Esophagus muscularis mucosa (tissue), 4 donors: Measurements from ENCODE around the gene PLXNA1. TPM values are rescaled to one million over a fixed set of nuclear protein-coding genes. Genes with fewer than 3 reads are reported as not detected.

ENCODE experiments used
- DNase-seq: peaks from one replicate; pipeline ENCODE4 v3.0.0-alpha.2; 2017; ENCODE audit errors: extremely low spot score
- H3K27ac ChIP-seq, 4 donors: fragments of 200-600 bp; sonication (generic); replicated peaks in 1 of 4; 1 replicate in 3 of 4; 2 replicates in 1 of 4; pipeline ENCODE4 v1.5.1; 2016 to 2019; ENCODE audit warnings: mild to moderate bottlenecking in 1 of 4
- H3K27me3 ChIP-seq, 4 donors: fragments of 200-600 bp; sonication (generic); one replicate each; pipeline versions ENCODE4 v1.5.1 to v1.6.0; 2016 to 2019
- H3K36me3 ChIP-seq, 4 donors: fragments of 200-600 bp; sonication (generic); one replicate each; pipeline ENCODE4 v1.5.1; 2016 to 2019
- H3K4me1 ChIP-seq, 4 donors: fragments of 200-600 bp; sonication (generic); one replicate each; pipeline ENCODE4 v1.5.1; 2016 to 2019
- H3K4me3 ChIP-seq, 4 donors: fragments of 200-600 bp; sonication (generic); 1 replicate in 2 of 4; 2 replicates in 2 of 4; pipeline ENCODE4 v1.5.1; 2016 to 2019; ENCODE audit warnings: mild to moderate bottlenecking in 4 of 4, moderate library complexity in 1 of 4
- H3K9me3 ChIP-seq, 4 donors: fragments of 200-600 bp; sonication (generic); 1 replicate in 3 of 4; 2 replicates in 1 of 4; pipeline ENCODE4 v1.5.1; 2016 to 2019
- EP300 ChIP-seq: sonication (generic); formaldehyde crosslinking; IDR thresholded peaks from one replicate; pipeline ENCODE4 v1.6.1; 2017; ENCODE audit warnings: antibody characterized with exemption
- POLR2A ChIP-seq: fragments of 450-650 bp; IDR thresholded peaks from one replicate; pipeline ENCODE4 v1.6.1; 2017; ENCODE audit warnings: antibody characterized with exemption, moderate library complexity, mild to moderate bottlenecking, low read depth
- POLR2AphosphoS5 ChIP-seq, 2 donors: sonication (generic); formaldehyde crosslinking; IDR thresholded peaks; one replicate each; pipeline ENCODE4 v1.6.1; 2017; ENCODE audit warnings: antibody characterized with exemption in 2 of 2
- WGBS: methylation state at CpG from one replicate; pipeline ENCODE4 v1.1.5; 2018; 5-methylcytosine and 5-hydroxymethylcytosine counted together
- intact Hi-C: fragments of 100-400 bp; cut with DNase I; formaldehyde crosslinking; loops from one replicate; pipeline ENCODE4 v1.15.1; 2023
- total RNA-seq, 4 donors: library from RNA; depleted of rRNA; stranded (reverse); fragments of >200 nt; gene quantifications; one replicate each; pipeline versions ENCODE4 v1.1.0 to v1.2.1, GENCODE V29; 2016
- TF ChIP-seq, protein P1 (sequence below), 3 experiments: fragments of 200-600 bp in 2 of 3; fragments of 450-650 bp in 1 of 3; sonication (generic) in 2 of 3; IDR thresholded peaks; one replicate each; pipeline ENCODE4 v1.5.1; 2017 to 2019; ENCODE audit warnings: antibody characterized with exemption in 3 of 3, mild to moderate bottlenecking in 2 of 3, moderate library complexity in 1 of 3

PLXNA1 gene
- total RNA-seq, 4 donors from 2014 or later = 33.6 to 82.4 (median 47.0) TPM

DNA sequence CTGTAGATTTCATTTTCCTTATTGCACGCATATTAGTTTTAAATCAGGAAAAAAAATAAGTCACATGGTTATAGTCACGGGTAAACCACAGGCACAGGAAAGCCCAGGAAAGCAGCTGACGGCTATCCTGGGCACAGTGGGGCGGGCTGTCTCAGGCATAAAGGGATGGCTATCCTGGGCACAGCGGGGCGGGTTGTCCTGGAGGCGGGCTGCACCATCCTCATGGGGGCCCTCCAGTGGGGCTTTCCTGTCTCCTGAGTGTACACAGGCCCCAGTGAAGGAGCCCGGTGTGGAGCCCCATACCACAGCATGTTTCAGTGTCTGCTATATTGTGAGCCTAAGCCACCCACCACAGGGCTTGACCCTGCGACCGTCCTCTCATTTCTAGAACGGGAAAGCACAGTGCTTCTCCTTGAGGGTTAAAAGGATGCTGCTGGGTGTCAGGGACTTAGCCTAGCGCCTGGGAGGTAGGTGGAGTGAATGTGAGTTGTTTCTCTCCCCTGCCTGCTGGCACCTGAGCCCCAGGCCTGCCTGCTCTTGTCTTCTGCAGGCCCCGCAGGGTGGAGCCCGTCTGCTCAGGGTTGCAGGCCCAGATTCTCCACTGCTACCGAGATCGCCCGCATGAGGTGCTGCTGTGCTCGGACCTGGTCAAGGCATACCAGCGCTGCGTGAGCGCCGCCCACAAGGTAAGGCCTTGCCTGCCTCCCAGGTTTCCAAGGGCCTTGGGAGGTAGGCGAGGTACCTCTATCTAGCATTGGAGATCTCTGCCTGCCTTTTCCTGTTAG, 25.9 kb upstream of the PLXNA1 start:
- intact Hi-C loops = no loop called here
- no peak for DNase-seq

GRCh38 chr3:126957776-126958637, 24.9 kb upstream of the PLXNA1 start:
- H3K27me3 ChIP-seq = no peaks in the 10 kb centered on the region
- H3K27ac ChIP-seq = no peak overlapping the region
- H3K4me3 ChIP-seq = no peak overlapping the region
- peaks cover 17 to 21% (median 19%) of the 10 kb centered on the region in 4 donors for H3K4me1 ChIP-seq
- no peak for DNase-seq
- intact Hi-C loops = no loop called here
- no peaks in the 10 kb centered on the region for H3K9me3 ChIP-seq
- H3K36me3 ChIP-seq = peaks cover 0 to 21% (median 13%) of the 10 kb centered on the region in 4 donors
- WGBS = 91% methylated on average over 12 of the region's 14 CpGs
- no peak for TF ChIP-seq EP300
- TF ChIP-seq, protein P1, sequence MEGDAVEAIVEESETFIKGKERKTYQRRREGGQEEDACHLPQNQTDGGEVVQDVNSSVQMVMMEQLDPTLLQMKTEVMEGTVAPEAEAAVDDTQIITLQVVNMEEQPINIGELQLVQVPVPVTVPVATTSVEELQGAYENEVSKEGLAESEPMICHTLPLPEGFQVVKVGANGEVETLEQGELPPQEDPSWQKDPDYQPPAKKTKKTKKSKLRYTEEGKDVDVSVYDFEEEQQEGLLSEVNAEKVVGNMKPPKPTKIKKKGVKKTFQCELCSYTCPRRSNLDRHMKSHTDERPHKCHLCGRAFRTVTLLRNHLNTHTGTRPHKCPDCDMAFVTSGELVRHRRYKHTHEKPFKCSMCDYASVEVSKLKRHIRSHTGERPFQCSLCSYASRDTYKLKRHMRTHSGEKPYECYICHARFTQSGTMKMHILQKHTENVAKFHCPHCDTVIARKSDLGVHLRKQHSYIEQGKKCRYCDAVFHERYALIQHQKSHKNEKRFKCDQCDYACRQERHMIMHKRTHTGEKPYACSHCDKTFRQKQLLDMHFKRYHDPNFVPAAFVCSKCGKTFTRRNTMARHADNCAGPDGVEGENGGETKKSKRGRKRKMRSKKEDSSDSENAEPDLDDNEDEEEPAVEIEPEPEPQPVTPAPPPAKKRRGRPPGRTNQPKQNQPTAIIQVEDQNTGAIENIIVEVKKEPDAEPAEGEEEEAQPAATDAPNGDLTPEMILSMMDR (IDR thresholded peaks at IDR 0.05) = no peak
- no peak for TF ChIP-seq POLR2A
- no peak for TF ChIP-seq POLR2AphosphoS5 (IDR thresholded peaks at IDR 0.05)

More for the DNA sequence above, 25.9 kb upstream of the PLXNA1 start:
- Histone ChIP-seq H3K27me3 (no peaks in the 10 kb centered on the region), H3K4me3 (no peak overlapping the region), H3K9me3 (no peaks in the 10 kb centered on the region), H3K27ac (no peak overlapping the region), H3K36me3 (peaks cover 0 to 21% (median 13%) of the 10 kb centered on the region in 4 donors), H3K4me1 (peaks cover 16 to 17% (median 16%) of the 10 kb centered on the region in 4 donors)
- WGBS = 87% methylated on average over 23 of the region's 23 CpGs
- TF ChIP-seq POLR2AphosphoS5 (IDR thresholded peaks at IDR 0.05) = no peak
- no peak for TF ChIP-seq EP300
- TF ChIP-seq, protein P1 (IDR thresholded peaks at IDR 0.05) = no peak
- no peak for TF ChIP-seq POLR2A

DNA sequence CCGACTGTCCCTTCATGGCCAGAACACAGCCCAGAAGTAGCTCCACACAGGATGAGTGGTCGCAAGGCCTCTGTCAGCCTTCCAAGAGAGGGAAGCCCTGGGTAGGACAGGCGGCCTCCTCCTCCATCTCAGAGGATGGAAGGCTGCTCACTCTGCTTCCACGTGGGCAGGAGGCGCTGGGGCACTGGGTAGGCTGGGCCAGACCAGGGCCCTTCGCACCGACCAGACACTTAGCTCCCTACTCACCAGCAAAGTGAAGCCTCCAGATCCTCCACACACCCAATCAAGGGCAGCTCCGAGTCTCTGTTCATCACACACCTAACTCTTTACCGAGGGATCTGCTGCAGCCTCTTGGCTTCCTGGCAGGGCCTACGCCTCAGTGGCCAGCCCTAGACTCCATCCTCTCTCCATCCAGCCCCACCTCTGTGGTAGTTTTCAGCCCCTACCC, 24.3 kb upstream of the PLXNA1 start:
- H3K4me3 ChIP-seq = no peak overlapping the region
- 96% methylated on average over 6 of the region's 10 CpGs for whole genome bisulfite sequencing
- peaks cover 17 to 21% (median 19%) of the 10 kb centered on the region in 4 donors for H3K4me1 ChIP-seq
- H3K9me3 ChIP-seq = no peaks in the 10 kb centered on the region
- H3K27me3 ChIP-seq = no peaks in the 10 kb centered on the region
- TF ChIP-seq POLR2AphosphoS5 (IDR thresholded peaks at IDR 0.05) = no peak
- no peak for TF ChIP-seq EP300
- TF ChIP-seq, protein P1 (IDR thresholded peaks at IDR 0.05) = no peak
- peaks cover 0 to 20% (median 10%) of the 10 kb centered on the region in 4 donors for H3K36me3 ChIP-seq
- H3K27ac ChIP-seq = no peak overlapping the region
- intact Hi-C loops = no loop called here
- DNase-seq = no peak

DNA sequence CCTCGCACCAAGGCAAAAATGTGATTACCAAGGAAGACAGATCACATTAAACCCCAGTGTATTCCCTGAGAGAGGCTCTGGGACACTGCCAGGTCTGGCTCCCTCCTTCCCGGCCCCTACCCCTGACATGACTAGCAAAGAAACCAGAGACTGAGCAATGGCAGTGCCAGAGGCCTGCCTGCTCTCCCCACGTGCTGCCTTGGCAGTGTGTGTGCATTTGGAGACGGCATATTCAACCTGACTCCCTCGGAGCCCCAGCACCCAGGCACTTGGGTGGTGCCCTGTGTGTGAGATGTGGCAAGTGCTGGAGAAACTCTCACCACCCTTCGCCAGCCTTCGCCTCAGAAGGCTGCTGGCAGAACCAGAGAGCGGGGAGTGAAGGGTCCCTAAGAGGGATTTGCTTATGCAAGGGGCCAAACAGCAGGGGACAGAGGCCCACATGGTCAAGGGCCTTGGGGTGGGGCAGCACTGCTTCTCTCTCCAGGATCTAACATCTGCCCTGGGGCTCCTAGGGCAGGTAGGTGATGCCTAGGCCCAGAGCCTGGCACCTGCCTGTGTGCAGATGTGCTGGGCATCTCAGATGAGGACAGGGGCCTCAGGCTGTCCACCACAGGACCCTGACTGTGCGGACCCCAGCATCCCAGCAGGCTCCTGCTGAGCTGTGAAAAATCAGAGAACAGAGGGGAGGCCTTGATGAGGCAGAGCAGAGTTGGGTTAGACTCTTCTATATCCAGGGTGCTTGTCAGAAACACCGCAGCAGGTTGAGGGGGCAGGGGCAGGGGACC, 23.6 kb upstream of the PLXNA1 start:
- intact Hi-C loops = no loop called here
- 81% methylated on average over 8 of the region's 10 CpGs for WGBS
- Histone ChIP-seq H3K27me3 (no peaks in the 10 kb centered on the region), H3K4me1 (peaks cover 17 to 21% (median 19%) of the 10 kb centered on the region in 4 donors), H3K36me3 (peaks cover 0 to 20% (median 10%) of the 10 kb centered on the region in 4 donors), H3K9me3 (no peaks in the 10 kb centered on the region), H3K4me3 (no peak overlapping the region), H3K27ac (no peak overlapping the region)
- no peak for TF ChIP-seq POLR2AphosphoS5 (IDR thresholded peaks at IDR 0.05)
- TF ChIP-seq, protein P1 (IDR thresholded peaks at IDR 0.05) = no peak
- no peak for TF ChIP-seq EP300
- no peak for DNase-seq
